GM15510 (cell line): Measurements from ENCODE around the gene FBN1.

Source experiments
- POLR2A ChIP-seq: IDR thresholded peaks from 3 replicates; pipeline ENCODE4 v1.6.1; 2011; ENCODE audit warnings: borderline replicate concordance; ENCODE audit not compliant: insufficient read length; ENCODE audit errors: extremely low read depth

The FBN1 gene

DNA sequence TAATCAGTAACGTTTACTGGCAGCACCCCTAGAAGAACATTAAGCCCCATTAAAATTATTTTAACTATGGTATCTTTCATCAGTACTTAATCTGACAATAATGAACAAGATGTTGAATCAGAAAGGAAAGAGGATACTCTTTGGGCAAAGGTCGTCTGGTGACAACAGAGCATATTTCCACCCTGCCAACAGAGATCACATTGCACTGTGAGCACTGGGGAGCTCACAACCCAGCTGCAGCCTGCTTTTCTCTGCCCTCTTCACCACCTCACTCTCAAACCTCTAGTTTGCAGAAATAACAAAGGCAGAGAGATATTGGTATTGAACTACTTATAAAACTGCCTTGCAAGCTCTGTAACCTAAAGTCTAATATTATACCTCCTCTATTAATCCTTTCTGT, 130.0 kb downstream of the FBN1 start:
- TF ChIP-seq POLR2A, result no peak

DNA sequence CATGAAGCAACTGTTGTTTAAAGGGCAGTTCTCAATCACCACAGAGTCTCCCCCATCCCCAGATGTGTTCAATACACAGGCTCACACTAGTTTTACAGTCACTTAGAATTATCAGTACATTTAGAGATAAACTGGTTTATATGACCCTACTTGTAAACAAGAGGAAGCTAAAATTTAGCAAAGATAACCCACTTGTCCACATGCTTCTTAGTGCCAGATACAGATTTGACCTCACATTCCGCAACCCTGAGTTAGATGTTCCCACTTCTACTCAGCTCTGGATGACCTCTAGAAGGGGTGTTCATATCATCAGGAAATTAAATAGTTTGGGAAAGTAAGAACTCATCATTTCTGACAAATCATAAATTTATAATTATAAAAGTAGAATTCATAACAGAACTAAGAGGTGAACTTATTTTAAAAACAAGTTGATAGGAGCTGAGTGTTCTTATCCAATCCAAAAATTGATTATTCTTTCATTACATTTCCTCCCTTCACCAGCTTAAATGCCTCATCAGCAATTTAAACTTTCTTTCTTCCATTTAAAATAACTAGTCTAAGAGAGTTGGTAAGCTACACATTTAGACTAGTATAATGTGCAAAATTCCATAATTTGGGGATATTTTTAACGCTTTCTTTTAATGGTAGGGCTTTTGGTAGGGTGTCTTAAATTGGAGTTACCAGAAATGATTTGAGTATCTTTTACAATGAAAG, 131.2 kb downstream of the FBN1 start:
- TF ChIP-seq POLR2A, result no peak

DNA sequence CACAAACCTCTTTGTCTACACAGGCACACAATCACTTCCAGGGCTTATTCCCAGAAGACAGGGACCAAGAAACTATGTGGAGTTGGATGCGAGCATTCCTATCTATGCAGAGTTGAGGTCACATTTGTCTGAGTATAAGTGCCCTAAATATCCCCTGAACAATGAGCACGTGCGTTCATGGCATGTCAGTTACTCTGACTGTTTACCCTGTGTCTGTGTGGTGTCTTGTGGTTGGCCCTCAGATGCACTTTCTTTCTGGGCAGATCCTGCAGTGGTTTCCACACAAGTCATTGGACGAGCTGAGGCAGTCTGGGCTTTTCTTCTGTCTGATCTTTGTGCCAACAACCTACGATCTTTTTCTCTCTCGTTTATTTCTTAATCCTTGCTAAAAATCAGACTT, 134.5 kb downstream of the FBN1 start:
- no peak for TF ChIP-seq POLR2A

DNA sequence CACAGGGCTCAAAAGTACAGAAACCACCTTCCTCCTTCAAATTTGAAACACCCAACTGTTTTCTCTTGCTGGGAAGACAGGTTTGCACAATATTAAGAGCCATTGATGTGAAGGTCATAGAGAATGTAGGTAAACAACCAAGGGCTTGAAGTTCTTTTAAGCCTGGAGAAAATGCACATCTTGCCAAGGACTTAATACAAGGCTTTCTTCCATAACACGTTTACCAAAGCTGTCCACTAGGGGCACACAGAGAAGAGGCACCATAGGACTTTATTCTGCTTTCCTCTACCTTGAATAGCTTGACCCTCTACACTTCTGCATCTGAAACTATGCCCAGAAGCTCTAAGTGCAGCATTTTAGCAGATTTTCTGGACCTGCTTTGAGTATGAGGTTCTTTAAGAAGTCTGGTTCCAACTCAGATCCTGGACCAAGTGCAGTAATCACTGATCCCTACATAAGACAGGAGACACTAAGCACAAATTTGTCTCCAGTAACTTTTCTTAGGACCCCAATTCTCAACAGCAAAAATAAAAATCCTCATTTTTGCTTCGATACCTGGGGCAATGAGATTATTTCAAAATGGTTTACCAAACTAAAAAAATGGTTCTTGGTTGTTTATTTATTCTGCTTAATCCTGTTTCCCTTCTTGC, 138.0 kb downstream of the FBN1 start:
- no peak for TF ChIP-seq POLR2A

DNA sequence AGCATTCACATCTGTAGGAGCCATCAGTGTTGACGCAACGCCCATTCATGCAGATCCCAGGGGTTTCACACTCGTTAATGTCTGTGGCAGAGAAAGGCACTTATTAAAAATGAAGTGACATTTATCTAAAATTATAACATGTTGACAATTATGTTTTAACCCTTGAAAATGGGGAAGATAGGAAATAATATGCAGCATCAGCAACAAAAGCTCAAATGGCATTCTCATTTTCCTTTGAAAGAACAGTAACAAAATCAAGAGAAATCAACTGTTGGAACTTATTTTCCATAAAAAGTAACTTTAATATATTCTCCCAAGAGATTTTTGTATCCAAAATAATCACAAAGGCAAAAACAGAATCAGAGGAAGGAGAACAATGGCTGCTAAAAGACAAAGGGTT, 140.4 kb downstream of the FBN1 start:
- TF ChIP-seq POLR2A, result no peak

DNA sequence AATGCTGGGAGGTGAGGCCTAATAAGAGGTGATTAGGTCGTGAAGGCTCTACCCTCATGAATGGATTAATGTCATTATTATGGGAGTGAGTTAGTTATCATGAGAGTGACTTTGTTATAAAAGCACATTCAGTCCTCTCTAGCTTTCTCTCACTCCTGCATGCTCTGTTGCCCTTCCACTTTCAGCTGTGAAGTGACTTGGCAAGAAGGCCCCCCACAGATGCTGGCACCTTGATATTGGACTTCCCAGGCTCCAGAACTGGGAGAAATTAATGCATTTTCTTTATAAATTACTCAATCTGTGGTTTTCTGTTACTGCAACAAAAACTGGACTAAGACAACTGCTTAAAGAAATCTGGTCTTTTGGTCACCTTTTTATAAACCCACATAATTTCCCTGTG, 144.3 kb downstream of the FBN1 start:
- TF ChIP-seq POLR2A, result no peak

DNA sequence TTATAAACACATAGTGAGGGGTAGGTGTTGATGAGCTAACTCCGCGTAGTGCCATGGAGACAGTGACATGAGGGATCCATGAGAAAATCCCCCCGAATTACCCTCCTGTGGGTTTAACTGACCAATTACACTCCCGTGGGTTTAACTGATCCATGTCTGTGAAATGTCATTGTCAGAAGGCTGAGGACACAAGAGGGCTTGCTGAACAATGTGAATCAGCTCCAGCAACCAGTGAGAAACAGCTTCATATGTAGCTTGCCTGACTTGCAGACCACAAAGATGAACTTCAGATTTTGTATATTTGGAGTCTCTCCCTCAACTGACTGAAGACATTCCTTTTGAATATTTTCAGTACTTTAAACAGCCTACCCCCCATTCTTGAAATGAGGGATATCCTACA, 144.9 kb downstream of the FBN1 start:
- TF ChIP-seq POLR2A, result no peak

DNA sequence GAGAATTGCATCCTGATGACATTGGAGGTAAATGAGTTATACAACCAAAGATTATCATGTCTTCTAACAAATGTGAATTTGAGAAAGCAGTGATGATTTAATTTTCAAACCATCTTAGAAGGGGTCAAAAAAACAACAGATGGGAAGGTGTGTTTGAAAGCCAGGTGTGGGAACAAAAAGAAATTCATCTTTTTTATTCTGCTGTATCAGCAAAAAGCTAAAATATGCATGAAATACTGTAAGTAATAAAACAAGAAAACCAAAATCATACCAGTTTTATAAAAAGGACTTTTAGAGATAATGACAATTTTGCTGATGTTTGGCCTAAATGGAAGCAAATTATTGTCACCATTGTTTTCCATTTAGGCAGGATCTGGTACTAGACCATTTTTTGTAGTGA, 145.5 kb downstream of the FBN1 start:
- no peak for TF ChIP-seq POLR2A

DNA sequence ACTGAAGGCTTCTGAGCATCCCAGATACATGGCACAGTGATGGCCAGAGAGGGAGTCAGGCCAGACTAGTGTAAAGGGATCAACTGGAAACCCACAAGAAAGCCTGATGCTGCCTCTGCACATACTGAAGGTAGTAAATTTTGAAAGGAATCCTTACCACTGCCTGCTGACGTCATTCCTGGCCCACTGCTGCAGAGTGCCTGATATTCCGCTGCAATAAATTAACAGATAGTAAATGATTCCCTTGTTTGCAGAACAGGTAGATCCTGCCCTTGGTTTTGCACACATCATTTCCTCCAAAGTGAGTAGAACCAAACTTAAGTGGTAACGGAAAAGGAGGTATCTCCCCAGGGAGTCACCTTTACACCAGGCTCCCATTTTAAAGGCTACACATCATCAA, 146.7 kb downstream of the FBN1 start:
- no peak for TF ChIP-seq POLR2A

DNA sequence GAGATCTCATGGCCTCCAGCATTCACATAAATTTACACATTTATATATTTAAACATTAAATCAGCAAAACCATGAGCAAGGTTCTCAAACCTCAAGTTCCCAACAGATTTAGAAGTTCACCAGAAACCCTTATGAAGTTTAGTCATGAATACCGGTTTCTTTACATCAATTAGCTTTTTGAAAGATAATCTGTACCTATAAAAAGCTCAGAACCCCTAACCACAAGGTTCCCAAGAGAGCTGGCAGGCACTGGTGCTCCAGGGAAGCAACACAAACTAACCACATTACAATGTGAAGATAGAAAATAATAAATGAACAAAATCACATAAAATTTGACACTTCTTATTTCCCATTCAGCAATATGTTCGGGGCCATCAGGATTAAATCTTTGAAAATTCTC, 150.9 kb downstream of the FBN1 start:
- no peak for TF ChIP-seq POLR2A

DNA sequence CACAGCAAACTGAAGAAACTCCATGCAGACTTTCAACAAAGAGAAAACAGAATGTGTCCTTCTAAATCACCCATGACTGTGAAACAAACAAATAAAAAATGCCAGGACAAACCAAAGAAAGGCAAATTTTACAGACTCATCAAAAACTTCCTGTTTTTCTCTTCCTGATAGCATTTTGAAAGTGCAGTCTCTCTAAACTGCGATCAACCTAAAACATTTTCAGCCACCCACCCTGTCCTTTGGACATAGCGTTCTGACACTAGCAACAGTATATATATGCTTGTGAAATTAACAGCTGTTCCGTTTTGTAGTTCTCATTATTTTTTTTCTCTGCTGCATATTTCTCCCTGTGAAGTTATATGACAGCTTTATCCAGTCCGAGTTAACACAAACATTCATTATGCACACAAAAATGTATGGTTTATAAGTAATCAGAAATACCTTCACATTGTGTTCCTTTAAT, 151.7 kb downstream of the FBN1 start:
- no peak for TF ChIP-seq POLR2A

DNA sequence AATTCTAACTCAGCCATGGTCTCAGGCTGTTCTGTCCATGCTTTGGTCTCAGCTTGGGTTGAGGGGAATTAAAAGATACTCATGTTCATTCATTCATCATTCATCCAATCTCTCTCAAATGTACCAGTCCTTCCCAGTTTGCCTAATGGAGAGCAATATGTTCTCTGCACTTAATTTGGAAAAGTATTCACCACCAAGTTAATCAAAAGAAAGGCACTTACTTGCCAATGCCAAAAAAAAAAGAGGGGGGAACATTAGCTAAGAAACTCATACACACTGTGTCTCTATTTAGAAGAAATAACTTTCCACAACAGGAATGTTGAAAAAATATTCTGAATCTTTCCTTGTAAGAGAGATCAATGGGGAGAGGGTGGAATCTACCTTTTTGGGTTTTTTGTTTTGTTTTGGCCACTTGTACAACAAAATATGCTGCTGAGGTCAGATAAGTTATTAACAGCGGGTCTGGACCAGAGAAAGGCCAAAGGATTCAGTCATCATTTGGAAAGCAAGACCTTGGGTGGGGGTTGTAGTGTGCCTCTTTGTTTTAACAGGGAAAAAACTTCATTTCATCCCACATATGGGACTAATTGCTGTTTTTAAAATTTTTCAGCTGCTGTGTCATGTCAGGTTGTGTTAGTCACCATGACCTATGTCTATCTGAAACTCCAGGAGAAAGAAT, 152.3 kb downstream of the FBN1 start:
- no peak for TF ChIP-seq POLR2A

DNA sequence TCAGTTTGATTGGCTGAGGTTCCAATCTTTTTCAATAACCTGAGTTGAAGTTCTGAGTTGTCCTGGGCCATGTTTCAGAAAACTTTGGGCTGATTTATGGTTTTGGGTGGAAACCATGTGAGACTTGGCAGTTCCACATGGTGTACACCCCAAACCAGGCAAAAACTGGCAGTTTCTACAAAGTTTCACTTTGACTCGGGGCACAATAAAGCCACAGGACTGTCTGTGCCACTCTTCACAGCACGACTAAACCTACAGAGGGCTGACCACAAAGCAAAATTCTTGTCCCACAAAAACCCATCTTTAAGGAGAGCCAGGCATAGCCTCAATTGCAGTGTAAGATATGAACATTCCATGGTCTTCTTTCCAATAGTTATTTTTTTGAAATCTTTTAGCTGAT, 159.3 kb downstream of the FBN1 start:
- TF ChIP-seq POLR2A, result no peak

DNA sequence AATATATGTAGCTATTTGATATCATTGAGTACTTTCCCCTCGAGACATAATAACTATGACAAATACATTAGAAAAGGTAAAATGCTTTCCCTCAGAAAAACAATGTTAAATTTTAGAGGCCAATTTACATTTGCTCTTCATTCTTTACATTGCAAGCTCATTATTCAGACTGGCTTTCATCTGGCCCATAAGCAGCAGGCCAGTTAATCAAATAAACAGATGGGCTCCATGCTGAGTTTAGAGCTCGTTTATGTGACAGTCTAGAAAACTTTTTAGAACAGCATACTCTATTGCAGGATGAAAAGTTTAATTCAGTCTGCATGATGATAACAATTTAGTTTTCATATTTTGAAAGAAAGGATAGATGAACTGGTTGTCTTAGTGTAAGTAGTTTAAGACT, 163.7 kb downstream of the FBN1 start:
- TF ChIP-seq POLR2A, result no peak

DNA sequence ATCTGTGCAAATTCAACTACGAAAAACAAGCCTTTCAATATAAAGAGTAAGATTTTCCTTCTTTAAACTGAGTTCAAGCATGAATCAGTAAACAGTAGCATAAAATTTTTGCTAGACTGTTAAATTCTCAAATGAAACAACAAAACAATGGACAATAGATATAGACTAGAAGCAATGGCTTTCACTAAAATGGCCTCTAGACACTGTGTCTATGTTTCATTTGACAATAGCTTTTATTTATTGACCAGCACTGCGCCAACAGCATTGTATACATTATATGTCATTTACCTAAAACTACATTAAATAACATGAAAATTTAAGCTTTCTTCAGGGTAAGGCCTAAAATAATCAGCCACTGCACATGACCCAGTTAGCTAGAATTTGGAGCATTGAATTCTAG, 165.8 kb downstream of the FBN1 start:
- no peak for TF ChIP-seq POLR2A

DNA sequence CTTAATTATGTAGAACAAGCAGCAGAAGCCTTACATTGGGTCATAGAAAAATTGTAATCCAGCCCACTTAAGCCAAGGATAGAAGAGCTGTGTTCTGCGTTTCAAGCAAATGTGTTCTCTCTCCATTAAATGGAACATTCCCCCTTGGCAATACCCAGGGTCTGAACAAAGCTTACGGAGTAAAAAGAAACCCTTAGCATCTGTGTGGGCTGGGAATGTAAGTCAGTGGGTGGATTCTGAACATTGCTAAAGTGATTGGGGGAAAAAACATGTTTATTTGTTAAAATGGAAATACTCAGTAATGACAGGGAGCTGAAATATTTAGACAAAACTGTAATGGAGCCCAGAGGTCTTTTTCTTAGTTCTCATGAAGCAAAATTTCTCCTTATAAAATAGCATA, 166.9 kb downstream of the FBN1 start:
- TF ChIP-seq POLR2A, result no peak
